ENCODE data around the gene PPP1R15A.
"Not testable (repeated sequence)": the region's sequence is repeated elsewhere in the genome, so short reads cannot be mapped to it uniquely, and the experiment has no call there.

PPP1R15A gene

DNA sequence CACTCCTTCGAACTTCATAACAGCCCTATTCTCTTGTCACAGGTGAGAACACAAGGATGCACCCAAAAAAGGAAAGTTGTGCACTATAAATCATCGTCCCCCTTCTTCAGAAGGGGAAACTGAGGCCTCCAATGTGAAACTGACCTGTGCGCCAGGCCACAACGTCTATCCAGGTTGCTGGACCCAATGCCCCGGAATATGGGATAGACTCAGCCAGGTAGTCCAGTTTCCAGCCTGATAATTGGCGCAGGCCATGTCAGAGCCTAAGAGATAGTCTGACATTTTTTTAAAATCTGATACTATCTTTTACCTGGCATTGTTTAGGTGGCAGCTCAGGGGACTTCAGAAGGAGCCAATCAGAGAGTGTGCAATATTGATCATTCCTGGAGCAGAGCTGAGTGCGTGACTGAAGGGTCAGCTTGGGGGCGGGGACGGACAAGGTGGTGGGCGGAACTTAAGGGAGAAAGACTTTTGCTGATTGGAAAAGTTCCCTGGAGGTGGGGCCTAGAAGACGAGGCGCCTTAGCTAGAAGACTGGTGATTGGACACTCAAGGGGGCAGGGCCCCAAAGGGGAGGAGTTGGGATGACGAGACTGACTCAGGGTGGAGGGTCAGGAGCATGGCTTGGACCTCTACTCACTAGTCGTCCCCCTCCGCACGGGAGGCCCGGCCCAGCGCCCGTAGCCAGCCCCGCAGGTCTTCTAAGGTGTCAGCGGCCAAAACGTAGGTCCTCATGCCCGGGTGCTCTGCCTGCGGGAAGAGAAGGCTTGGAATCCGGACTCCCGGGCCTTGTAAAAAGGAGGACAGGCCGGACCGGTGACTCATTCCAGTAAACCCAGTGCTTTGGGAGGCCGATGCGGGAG lies 12.3 kb upstream of the PPP1R15A start:
- peak; percentile 41 for DNase-seq

GRCh38 chr19:48861313-48861712 lies 10.9 kb upstream of the PPP1R15A start:
- no peak for DNase-seq

DNA sequence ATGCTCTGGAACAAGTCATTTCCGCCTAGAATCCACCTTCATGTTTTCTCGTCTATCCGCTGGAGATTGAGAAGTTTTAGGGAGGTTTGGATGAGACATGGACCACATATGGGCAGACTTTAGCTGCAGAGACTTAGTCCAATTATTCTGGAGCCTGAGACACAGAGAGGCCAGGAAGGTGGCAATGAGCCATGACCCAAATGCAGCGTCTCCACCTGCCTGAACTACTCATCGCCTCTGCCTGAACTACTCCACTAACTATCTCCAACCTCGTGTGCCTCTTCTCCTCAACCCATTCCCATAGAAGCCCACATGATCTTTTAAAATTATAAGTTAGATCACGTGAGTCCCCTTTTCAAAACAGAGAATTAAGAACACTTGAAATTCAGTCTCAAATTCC lies 9.4 kb upstream of the PPP1R15A start:
- no peak for DNase-seq

- DNase-seq: peak; percentile 38
These were observed 5.5 kb upstream of the PPP1R15A start for GRCh38 chr19:48866692-48867091.

GRCh38 chr19:48867123-48867745 lies 5.0 kb upstream of the PPP1R15A start:
- peak; percentile 58 for DNase-seq

GRCh38 chr19:48867746-48868113 lies 4.5 kb upstream of the PPP1R15A start:
- no peak for DNase-seq

- DNase-seq: peak; percentile 24
These were observed 3.9 kb upstream of the PPP1R15A start, which contains the start of gene PLEKHA4 for GRCh38 chr19:48868114-48868886. Gene PLEKHA4, minus strand, starts transcription at chr19:48868617. Its CDS starts 997 bp downstream, at chr19:48867620.

- DNase-seq: no peak
These were observed 2.2 kb upstream of the PPP1R15A start for GRCh38 chr19:48870048-48870447.

DNA sequence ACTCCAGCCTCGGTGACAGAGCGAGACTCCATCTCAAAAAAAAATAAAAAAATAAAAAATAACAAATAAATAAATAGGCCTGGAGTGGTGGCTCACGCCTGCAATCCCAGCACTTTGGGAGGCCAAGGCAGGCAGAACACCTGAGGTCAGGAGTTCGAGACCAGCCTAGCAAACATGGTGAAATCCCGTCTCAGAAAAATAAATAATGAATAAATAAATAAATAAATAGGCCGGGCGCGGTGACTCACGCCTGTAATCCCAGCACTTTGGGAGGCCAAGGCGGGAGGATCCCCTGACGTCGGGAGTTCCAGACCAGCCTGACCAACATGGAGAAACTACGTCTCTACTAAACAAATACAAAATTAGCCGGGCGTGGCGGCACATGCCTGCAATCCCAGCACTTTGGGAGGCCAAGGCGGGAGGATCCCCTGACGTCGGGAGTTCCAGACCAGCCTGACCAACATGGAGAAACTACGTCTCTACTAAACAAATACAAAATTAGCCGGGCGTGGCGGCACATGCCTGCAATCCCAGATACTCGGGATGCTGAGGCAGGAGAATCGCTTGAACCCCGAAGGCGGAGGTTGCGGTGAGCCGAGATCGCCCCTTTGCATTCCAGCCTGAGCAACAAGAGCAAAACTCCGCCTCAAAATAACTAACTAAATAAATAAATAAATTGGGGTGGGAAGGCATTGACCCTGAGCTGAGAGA lies 595 bp upstream of the PPP1R15A start:
- not testable (repeated sequence) for DNase-seq

DNA sequence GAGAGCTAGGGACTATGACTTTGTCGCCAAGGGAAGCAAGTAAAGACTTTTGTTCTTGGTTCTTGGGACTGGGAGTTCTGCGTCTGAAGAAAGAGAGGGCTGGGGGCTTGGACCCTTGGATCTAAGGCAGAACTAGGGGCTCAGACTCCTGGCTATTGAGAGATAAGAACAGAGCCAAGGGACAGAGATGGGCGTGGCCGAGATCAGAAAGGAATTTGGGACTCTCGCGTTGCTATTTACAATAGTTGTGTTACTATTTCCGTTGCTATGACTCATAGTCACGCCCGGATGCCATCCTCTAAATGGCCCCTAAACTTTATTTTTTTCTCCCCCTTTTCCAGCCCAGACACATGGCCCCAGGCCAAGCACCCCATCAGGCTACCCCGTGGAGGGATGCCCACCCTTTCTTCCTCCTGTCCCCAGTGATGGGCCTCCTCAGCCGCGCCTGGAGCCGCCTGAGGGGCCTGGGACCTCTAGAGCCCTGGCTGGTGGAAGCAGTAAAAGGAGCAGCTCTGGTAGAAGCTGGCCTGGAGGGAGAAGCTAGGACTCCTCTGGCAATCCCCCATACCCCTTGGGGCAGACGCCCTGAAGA lies 759 bp downstream of the PPP1R15A start:
- peak; percentile 93 for DNase-seq

- DNase-seq: no peak
These were observed 1.5 kb downstream of the PPP1R15A start for GRCh38 chr19:48873476-48874302.

DNA sequence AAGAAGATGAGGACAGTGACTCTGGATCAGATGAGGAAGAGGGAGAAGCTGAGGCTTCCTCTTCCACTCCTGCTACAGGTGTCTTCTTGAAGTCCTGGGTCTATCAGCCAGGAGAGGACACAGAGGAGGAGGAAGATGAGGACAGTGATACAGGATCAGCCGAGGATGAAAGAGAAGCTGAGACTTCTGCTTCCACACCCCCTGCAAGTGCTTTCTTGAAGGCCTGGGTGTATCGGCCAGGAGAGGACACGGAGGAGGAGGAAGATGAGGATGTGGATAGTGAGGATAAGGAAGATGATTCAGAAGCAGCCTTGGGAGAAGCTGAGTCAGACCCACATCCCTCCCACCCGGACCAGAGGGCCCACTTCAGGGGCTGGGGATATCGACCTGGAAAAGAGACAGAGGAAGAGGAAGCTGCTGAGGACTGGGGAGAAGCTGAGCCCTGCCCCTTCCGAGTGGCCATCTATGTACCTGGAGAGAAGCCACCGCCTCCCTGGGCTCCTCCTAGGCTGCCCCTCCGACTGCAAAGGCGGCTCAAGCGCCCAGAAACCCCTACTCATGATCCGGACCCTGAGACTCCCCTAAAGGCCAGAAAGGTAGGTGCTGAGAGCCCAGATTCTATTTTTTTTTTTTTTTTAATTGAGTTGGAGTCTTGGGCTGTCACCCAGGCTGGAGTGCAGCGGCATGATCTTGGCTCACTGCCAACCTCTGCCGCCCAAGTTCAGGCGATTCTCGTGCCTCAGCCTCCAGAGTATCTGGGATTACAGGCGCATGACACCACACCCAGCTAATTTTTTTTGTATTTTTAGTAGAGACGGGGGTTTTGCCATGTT lies 2.3 kb downstream of the PPP1R15A start:
- peak; percentile 31 for DNase-seq

- not testable (repeated sequence) for DNase-seq
These were observed 4.1 kb downstream of the PPP1R15A start for GRCh38 chr19:48876043-48876981.

- DNase-seq: no peak
These were observed 5.6 kb downstream of the PPP1R15A start for GRCh38 chr19:48877855-48878195.

DNA sequence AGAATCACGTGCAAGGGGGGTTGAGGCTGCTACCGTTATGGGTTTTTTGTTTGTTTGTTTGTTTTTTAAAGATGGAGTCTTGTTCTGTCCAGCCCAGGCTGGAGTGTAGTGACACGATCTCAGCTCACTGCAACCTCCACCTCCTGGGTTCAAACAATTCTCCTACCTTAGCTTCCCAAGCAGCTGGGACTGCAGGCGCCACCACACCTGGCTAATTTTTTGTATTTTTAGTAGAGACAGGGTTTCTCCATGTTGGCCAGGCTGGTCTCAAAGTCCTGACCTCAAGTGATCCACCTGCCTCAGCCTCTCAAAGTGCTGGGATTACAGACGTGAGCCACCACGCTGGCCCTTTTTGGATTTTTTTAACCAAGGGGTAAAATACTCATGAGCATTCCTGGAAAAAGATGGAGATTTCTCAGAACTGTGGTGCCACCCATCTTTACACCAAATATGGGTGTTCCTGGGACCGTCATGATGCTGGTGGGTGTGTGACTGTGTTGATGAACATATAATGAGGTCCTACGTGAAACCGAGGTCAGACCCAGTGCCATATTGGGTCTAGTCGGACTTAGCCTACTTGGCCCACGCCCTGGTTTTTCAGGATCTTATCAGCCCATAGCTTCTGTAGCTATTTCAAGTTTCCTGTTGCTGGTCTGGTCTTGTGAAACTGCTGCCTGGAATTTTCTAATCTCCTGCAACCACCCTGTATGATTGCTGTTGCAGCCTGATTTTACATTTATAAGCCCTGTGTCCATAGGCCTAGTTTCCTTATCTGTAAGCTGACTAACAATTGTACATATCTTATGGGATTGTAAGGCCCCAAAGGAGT lies 6.2 kb downstream of the PPP1R15A start:
- no peak for DNase-seq

DNA sequence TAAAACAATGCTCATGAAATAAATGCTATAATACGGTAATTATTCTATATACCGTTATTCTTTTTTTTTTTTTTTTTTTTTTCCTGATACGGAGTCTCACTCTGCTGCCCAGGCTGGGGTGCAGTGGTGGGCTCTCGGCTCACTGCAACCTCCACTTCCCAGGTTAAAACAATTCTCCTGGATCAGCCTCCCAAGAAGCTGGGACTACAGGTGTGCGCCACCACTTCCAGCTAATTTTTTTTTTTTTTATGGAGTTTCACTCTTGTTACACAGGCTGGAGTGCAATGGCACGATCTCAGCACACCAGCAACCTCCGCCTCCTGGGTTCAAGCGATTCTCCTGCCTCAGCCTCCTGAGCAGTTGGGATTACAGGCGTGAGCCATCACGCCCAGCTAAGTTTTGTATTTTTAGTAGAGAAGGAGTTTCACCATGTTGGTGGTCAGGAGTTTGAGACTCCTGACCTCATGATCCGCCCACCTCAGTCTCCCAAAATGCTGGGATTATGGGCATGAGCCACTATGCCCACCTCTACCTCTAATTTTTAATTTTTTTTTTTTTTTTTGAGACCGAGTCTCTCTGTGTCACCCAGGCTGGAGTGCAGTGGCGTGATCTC lies 6.9 kb downstream of the PPP1R15A start:
- no peak for DNase-seq

DNA sequence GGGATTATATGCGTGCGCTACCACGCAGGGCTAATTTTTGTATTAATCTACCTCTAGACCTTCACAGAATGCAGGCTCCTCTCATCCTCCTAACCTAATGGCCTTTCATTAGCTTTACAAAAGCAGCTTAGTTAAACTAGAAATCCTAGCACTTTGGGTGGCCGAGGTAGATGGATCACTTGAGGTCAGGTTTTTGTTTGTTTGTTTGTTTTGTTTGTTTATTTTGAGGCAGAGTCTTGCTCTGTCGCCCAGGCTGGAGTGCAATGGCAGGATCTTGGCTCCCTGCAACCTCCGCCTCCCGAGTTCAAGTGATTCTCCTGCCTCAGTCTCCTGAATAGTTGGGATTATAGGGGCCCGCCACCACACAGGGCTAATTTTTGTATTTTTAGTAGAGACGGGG lies 7.5 kb downstream of the PPP1R15A start:
- not testable (repeated sequence) for DNase-seq
